Hepatocyte (in vitro differentiated cells): ENCODE measurements around the gene PTPRM. TPM values are rescaled to one million over a fixed set of nuclear protein-coding genes. Genes with fewer than 3 reads are reported as not detected.

Experiments
- DNase-seq: peaks from one replicate; pipeline ENCODE4 v3.0.0-alpha.2; 2016; ENCODE audit warnings: low spot score
- H2AFZ ChIP-seq: fragments of 200-600 bp; sonication (generic); 2 replicates; pipeline ENCODE4 v1.6.0; 2016; ENCODE audit warnings: antibody characterized with exemption, mild to moderate bottlenecking
- H3K27ac ChIP-seq: fragments of 200-600 bp; sonication (generic); 2 replicates; pipeline ENCODE4 v1.5.1; 2016; ENCODE audit warnings: mild to moderate bottlenecking
- H3K27me3 ChIP-seq: fragments of 200-600 bp; sonication (generic); 2 replicates; pipeline ENCODE4 v1.6.1; 2016
- H3K36me3 ChIP-seq: fragments of 200-600 bp; sonication (generic); replicated peaks from 2 replicates; pipeline ENCODE4 v1.5.1; 2016; ENCODE audit warnings: low read depth; ENCODE audit not compliant: insufficient read depth
- H3K4me1 ChIP-seq: fragments of 200-600 bp; sonication (generic); 2 replicates; pipeline ENCODE4 v1.5.1; 2016; ENCODE audit warnings: mild to moderate bottlenecking, moderate library complexity; ENCODE audit not compliant: insufficient read depth
- H3K4me2 ChIP-seq: fragments of 200-600 bp; sonication (generic); 2 replicates; pipeline ENCODE4 v1.6.0; 2016
- H3K4me3 ChIP-seq: fragments of 200-600 bp; sonication (generic); 2 replicates; pipeline ENCODE4 v1.5.1; 2016; ENCODE audit warnings: mild to moderate bottlenecking
- H3K79me2 ChIP-seq: fragments of 200-600 bp; sonication (generic); 2 replicates; pipeline ENCODE4 v1.6.0; 2017; ENCODE audit warnings: mild to moderate bottlenecking
- H3K9me2 ChIP-seq: fragments of 200-600 bp; sonication (generic); replicated peaks from 2 replicates; pipeline ENCODE4 v1.6.0; 2017; ENCODE audit warnings: mild to moderate bottlenecking; ENCODE audit not compliant: insufficient read depth
- H3K9me3 ChIP-seq: fragments of 200-600 bp; sonication (generic); 2 replicates; pipeline ENCODE4 v1.5.1; 2016; ENCODE audit warnings: low read depth, mild to moderate bottlenecking
- H4K20me1 ChIP-seq: fragments of 200-600 bp; sonication (generic); 2 replicates; pipeline ENCODE4 v1.6.0; 2016; ENCODE audit warnings: mild to moderate bottlenecking; ENCODE audit not compliant: insufficient read depth, poor library complexity, severe bottlenecking
- EZH2 ChIP-seq: fragments of 200-600 bp; sonication (generic); IDR thresholded peaks from 2 replicates; pipeline ENCODE4 v1.6.1; 2016; ENCODE audit warnings: antibody characterized with exemption, mild to moderate bottlenecking, borderline replicate concordance
- EZH2phosphoT487 ChIP-seq: fragments of 200-600 bp; sonication (generic); IDR thresholded peaks from one replicate; pipeline ENCODE4 v1.6.1; 2018; ENCODE audit warnings: antibody characterized with exemption, mild to moderate bottlenecking, low read depth, moderate library complexity; ENCODE audit not compliant: unreplicated experiment, severe bottlenecking
- WGBS: methylation state at CpG from one replicate; pipeline ENCODE4 v1.1.6; 2016; ENCODE audit warnings: low lambda C conversion rate; ENCODE audit errors: missing lambda C conversion rate; 5-methylcytosine and 5-hydroxymethylcytosine counted together
- polyA plus RNA-seq: library from polyadenylated mRNA; unstranded; fragments of >200 nt; fragmentation: Nextera tagmentation; extraction: Ambion mirVana; gene quantifications from 2 replicates; pipeline ENCODE4 v1.2.1, GENCODE V29; 2016
- total RNA-seq: library from RNA; depleted of rRNA; stranded (reverse); fragments of >200 nt; gene quantifications from 2 replicates; pipeline ENCODE4 v1.2.3, GENCODE V29; 2014
- TF ChIP-seq, protein P1 (sequence below): fragments of 200-600 bp; sonication (generic); IDR thresholded peaks from 2 replicates; pipeline ENCODE4 v1.5.1; 2016; ENCODE audit warnings: antibody characterized with exemption, mild to moderate bottlenecking; ENCODE audit not compliant: poor library complexity

PTPRM gene
- total and polyA plus RNA-seq, 2 experiments from 2014 or later = 26.1 to 47.4 TPM

DNA sequence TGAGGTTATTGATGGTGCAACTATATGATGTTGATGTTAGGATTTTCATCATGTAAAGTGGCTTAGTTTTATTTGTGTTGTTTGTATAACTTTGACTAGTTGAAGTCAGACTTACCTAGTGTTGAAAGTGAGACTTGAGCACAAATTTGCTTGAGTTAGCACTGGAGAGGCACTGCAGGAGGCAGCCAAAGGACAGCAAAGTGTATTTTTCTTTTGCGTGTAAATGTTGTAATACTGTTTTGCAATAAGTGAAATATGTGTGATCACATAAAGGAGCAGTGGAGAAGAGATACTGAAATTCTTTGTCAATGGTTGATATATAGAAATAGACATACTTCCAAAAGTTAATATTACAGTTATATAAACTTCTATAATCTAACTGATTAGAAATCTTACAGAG, 710.2 kb downstream of the PTPRM start:
- Histone ChIP-seq H3K27me3 (no peaks in the 10 kb centered on the region), H3K79me2 (no peaks in the 10 kb centered on the region), H3K4me3 (no peak overlapping the region), H3K4me2 (no peak overlapping the region), H3K9me2 (no peaks in the 10 kb centered on the region), H2AFZ (no peak overlapping the region), H3K9me3 (no peaks in the 10 kb centered on the region), H3K36me3 (no peaks in the 10 kb centered on the region), H4K20me1 (no peaks in the 10 kb centered on the region), H3K4me1 (no peaks in the 10 kb centered on the region), H3K27ac (no peak overlapping the region)
- no peak for TF ChIP-seq EZH2
- no peak for TF ChIP-seq EZH2phosphoT487
- TF ChIP-seq, protein P1, sequence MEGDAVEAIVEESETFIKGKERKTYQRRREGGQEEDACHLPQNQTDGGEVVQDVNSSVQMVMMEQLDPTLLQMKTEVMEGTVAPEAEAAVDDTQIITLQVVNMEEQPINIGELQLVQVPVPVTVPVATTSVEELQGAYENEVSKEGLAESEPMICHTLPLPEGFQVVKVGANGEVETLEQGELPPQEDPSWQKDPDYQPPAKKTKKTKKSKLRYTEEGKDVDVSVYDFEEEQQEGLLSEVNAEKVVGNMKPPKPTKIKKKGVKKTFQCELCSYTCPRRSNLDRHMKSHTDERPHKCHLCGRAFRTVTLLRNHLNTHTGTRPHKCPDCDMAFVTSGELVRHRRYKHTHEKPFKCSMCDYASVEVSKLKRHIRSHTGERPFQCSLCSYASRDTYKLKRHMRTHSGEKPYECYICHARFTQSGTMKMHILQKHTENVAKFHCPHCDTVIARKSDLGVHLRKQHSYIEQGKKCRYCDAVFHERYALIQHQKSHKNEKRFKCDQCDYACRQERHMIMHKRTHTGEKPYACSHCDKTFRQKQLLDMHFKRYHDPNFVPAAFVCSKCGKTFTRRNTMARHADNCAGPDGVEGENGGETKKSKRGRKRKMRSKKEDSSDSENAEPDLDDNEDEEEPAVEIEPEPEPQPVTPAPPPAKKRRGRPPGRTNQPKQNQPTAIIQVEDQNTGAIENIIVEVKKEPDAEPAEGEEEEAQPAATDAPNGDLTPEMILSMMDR = no peak
- DNase-seq = no peak
- WGBS = 89% methylated on average over 1 of the region's 1 CpG

DNA sequence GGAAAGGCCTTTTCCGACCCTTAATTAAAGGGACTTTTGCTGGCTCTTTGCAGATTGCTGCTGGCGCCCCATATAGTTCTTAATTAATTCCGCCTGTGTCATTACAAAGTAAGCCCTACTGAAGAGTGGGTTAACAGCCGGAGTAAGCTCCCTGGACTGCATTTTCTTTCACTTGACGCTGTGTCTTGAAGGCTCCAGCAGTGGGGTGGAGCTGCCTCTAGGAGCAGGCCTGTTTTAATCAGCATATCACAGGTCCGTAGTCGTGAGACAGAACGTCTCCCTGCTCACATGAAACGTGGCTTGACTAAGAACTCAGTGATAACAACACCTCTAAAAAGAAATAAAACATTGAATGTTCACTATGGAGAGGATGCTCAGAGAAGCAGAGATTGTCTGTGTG, 712.2 kb downstream of the PTPRM start:
- Histone ChIP-seq H3K79me2 (no peaks in the 10 kb centered on the region), H3K27ac (no peak overlapping the region)
- 59% methylated on average over 9 of the region's 9 CpGs for WGBS

DNA sequence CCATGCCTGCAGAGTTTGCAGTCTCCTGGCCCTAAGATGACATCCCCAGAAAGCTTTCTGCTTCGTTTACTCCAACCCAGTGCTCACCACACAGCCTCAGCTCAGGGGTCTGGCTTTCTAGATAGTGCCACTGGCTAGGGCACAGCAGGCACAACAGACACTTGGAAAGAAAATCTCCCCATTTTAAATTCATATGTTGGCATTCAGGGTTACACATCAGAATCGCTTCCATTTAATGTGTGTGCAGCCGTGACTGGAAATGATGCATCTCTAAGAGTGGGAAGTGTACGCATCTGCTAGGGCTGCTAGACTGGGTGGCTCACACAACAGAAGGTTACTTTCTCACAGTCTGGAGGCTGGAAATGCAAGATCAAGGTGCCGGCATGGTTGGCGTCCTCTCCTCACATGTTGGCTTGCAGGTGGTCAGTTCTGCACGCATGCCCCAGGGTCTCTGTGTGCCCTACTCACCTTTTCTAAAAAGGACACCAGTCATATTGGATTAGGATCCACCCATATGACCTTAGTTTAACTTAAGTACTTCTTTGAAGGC, 712.7 kb downstream of the PTPRM start:
- Histone ChIP-seq H3K9me3 (no peaks in the 10 kb centered on the region), H2AFZ (no peak overlapping the region), H3K36me3 (no peaks in the 10 kb centered on the region), H3K9me2 (no peaks in the 10 kb centered on the region), H3K27me3 (no peaks in the 10 kb centered on the region), H3K4me2 (no peak overlapping the region), H4K20me1 (no peaks in the 10 kb centered on the region), H3K79me2 (no peaks in the 10 kb centered on the region), H3K4me1 (no peaks in the 10 kb centered on the region), H3K27ac (no peak overlapping the region), H3K4me3 (no peak overlapping the region)
- TF ChIP-seq EZH2 = no peak
- TF ChIP-seq, protein P1 = no peak
- TF ChIP-seq EZH2phosphoT487 = no peak
- no peak for DNase-seq
- 95% methylated on average over 7 of the region's 7 CpGs for WGBS

More for the DNA sequence above, 712.2 kb downstream of the PTPRM start:
- Histone ChIP-seq H3K27me3 (no peaks in the 10 kb centered on the region), H4K20me1 (no peaks in the 10 kb centered on the region), H3K4me3 (no peak overlapping the region), H3K4me2 (no peak overlapping the region), H2AFZ (no peak overlapping the region), H3K9me3 (no peaks in the 10 kb centered on the region), H3K4me1 (no peaks in the 10 kb centered on the region), H3K9me2 (no peaks in the 10 kb centered on the region), H3K36me3 (no peaks in the 10 kb centered on the region)
- DNase-seq = no peak
- TF ChIP-seq EZH2phosphoT487 (no peak), EZH2 (no peak)
- TF ChIP-seq, protein P1 = no peak
